Omental fat pad (tissue), 4 donors: ENCODE measurements around the gene PICALM. TPM values are rescaled to one million over a fixed set of nuclear protein-coding genes. Genes with fewer than 3 reads are reported as not detected.
A peak's percentile ranks its signal among the peaks of the same experiment; 100 is the strongest.

Source experiments
- ATAC-seq: fragments of 150-250 bp; one replicate; pipeline ENCODE4 v1.9.1; 2016; ENCODE audit warnings: mild to moderate bottlenecking, moderate library complexity; ENCODE audit not compliant: low FRiP score
- DNase-seq: peaks from one replicate; pipeline ENCODE4 v3.0.0-alpha.2; 2019; ENCODE audit warnings: low spot score
- total RNA-seq, 4 donors: library from RNA; depleted of rRNA; stranded (reverse); fragments of >200 nt; gene quantifications; one replicate each; pipeline ENCODE4 v1.1.0, GENCODE V29; 2016
- TF ChIP-seq, protein P1 (sequence below), 3 donors: fragments of 450-650 bp; IDR thresholded peaks; one replicate each; pipeline ENCODE4 v1.5.1; 2016 to 2017; ENCODE audit warnings: antibody characterized with exemption in 3 of 3, mild to moderate bottlenecking in 3 of 3, moderate library complexity in 2 of 3

PICALM gene
- total RNA-seq, 4 donors from 2014 or later, result 302 to 622 (median 395) TPM

- DNase-seq (no peak), ATAC-seq (no peak)
- TF ChIP-seq, protein P1, sequence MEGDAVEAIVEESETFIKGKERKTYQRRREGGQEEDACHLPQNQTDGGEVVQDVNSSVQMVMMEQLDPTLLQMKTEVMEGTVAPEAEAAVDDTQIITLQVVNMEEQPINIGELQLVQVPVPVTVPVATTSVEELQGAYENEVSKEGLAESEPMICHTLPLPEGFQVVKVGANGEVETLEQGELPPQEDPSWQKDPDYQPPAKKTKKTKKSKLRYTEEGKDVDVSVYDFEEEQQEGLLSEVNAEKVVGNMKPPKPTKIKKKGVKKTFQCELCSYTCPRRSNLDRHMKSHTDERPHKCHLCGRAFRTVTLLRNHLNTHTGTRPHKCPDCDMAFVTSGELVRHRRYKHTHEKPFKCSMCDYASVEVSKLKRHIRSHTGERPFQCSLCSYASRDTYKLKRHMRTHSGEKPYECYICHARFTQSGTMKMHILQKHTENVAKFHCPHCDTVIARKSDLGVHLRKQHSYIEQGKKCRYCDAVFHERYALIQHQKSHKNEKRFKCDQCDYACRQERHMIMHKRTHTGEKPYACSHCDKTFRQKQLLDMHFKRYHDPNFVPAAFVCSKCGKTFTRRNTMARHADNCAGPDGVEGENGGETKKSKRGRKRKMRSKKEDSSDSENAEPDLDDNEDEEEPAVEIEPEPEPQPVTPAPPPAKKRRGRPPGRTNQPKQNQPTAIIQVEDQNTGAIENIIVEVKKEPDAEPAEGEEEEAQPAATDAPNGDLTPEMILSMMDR (IDR thresholded peaks at IDR 0.05), result no peak
Observed at GRCh38 chr11:86079421-86079820, 10.5 kb upstream of the PICALM start.

- TF ChIP-seq, protein P1 (IDR thresholded peaks at IDR 0.05), result no peak
- ATAC-seq, result no peak
Observed at GRCh38 chr11:86073948-86074347, 5.1 kb upstream of the PICALM start.

DNA sequence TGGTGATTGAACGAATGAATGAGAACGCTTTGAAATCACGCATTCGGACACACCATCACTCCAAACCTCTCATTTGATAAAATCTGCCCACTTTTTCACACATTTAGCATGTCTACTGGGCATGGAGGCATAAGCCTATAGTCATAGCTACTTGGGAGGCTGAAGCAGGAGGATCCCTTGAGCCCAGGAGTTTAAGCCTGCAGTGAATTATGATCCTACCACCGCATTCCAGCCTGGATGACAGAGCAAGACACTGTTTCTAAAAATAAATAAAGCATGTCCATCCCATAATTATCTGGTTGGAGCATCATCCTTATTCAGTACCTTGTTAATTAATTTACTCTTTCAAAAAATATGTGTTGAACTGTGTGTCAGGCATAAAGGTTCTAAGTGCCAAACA is 3.3 kb upstream of the PICALM start:
- DNase-seq, result no peak
- TF ChIP-seq, protein P1 (IDR thresholded peaks at IDR 0.05), result no peak
- ATAC-seq, result no peak

More at GRCh38 chr11:86073948-86074347, 5.1 kb upstream of the PICALM start:
- DNase-seq, result no peak

- TF ChIP-seq, protein P1 (IDR thresholded peaks at IDR 0.05), result no peak
- DNase-seq (no peak), ATAC-seq (no peak)
Observed at GRCh38 chr11:86070142-86071056, 1.5 kb upstream of the PICALM start.

DNA sequence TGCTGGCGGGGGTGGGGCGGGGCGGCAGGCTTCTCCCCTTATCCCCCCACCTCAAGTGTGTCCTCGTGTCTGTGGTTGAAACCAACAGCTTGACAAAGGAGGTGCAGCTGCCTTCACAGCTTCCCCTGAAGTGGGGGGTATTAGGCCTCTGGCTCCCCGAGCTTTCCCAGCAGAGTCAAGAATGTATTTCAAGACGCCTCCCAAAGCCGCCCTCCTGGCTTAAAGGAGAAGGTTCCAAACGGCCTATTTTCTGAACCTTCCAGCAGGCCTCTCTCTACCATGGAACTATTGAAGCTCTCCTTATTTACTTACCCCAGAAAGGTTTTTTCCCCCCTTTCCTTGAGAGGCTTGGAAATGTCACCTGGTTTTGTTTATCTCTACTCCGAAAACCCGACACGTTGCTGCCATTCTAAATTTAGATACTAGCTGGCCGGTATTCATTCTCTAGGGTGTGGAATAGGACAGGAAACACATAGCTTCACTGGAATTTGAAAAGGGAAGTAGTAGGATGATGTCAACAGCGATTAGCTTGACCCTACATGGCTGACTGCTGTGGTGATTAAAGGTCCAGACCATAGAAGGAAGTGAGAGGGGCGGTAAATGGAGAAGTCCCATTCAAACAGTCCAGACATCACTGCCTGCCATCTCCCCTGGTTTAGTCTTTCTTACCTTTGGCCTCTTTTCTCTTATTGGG is 671 bp upstream of the PICALM start:
- TF ChIP-seq, protein P1 (IDR thresholded peaks at IDR 0.05), result no peak
- ATAC-seq, result peak; percentile 60
- DNase-seq, result no peak

GRCh38 chr11:86068138-86068871 is 579 bp downstream of the PICALM start:
- DNase-seq, result no peak
- ATAC-seq, result peak; percentile 6
- TF ChIP-seq, protein P1 (IDR thresholded peaks at IDR 0.05), result no peak
